Naive thymus-derived CD8-positive, alpha-beta T cell (primary cell): ENCODE results near the gene FHIP1A. TPM values are rescaled to one million over a fixed set of nuclear protein-coding genes. Genes with fewer than 3 reads are reported as not detected.

ENCODE experiments used
- ATAC-seq, 2 donors: fragments of 150-1000 bp; cut with Tn5 transposase in 1 of 2; sonication (Bioruptor Pico), chemical (Tn5 transposase) in 1 of 2; 1 replicate in 1 of 2; 2 replicates in 1 of 2; pipeline ENCODE4 v1.10.0; 2021; ENCODE audit warnings: mild to moderate bottlenecking in 2 of 2, moderate library complexity in 2 of 2
- POLR2A ChIA-PET: fragments of 350-600 bp; sonication (Branson Sonifier 250); formaldehyde crosslinking; loops from one replicate; lab custom pipeline; 2021; ENCODE audit warnings: antibody characterized with exemption; lab: Charles Lee
- DNase-seq, 10 donors: peaks; one replicate each; pipeline versions ENCODE4 v3.0.0 to v3.0.0-alpha.2; 2020 to 2022
- H3K27ac Mint-ChIP-seq, 10 donors: one replicate each; pipeline ENCODE4 v1.8.0; 2020 to 2022; ENCODE audit warnings: mild to moderate bottlenecking in 10 of 10, mixed read lengths in 10 of 10, moderate library complexity in 4 of 10, inconsistent platforms in 1 of 10
- H3K27me3 Mint-ChIP-seq, 5 donors: one replicate each; pipeline ENCODE4 v1.8.0; 2021 to 2022; ENCODE audit warnings: mixed read lengths in 5 of 5
- H3K36me3 Mint-ChIP-seq, 3 donors: one replicate each; pipeline ENCODE4 v1.8.0; 2020 to 2022; ENCODE audit warnings: mixed read lengths in 3 of 3, mild to moderate bottlenecking in 2 of 3, inconsistent platforms in 1 of 3
- H3K4me1 Mint-ChIP-seq, 4 donors: one replicate each; pipeline ENCODE4 v1.8.0; 2021 to 2022; ENCODE audit warnings: mixed read lengths in 4 of 4
- H3K4me3 Mint-ChIP-seq, 10 donors: one replicate each; pipeline ENCODE4 v1.8.0; 2020 to 2022; ENCODE audit warnings: mild to moderate bottlenecking in 10 of 10, mixed read lengths in 10 of 10, moderate library complexity in 6 of 10, inconsistent platforms in 1 of 10
- H3K9me3 Mint-ChIP-seq, 9 donors: one replicate each; pipeline ENCODE4 v1.8.0; 2020 to 2022; ENCODE audit warnings: mixed read lengths in 9 of 9, mild to moderate bottlenecking in 3 of 9, inconsistent platforms in 1 of 9, moderate library complexity in 1 of 9
- polyA plus RNA-seq, 3 donors: library from polyadenylated mRNA; unstranded; fragments of 300-500 nt; fragmentation: Illumina TruSeq; gene quantifications; one replicate each; pipeline ENCODE4 v1.2.3, GENCODE V29; 2021
- total RNA-seq, 8 experiments: library from RNA in 2 of 8; stranded (reverse) in 2 of 8; gene quantifications; one replicate each; pipeline ENCODE4 v1.2.3 and lab custom pipeline; 2021 to 2026

FHIP1A gene
- total and polyA plus RNA-seq, 5 experiments from 2014 or later: 0.27 to 3.3 (median 1.5) TPM; not detected in 1

DNA sequence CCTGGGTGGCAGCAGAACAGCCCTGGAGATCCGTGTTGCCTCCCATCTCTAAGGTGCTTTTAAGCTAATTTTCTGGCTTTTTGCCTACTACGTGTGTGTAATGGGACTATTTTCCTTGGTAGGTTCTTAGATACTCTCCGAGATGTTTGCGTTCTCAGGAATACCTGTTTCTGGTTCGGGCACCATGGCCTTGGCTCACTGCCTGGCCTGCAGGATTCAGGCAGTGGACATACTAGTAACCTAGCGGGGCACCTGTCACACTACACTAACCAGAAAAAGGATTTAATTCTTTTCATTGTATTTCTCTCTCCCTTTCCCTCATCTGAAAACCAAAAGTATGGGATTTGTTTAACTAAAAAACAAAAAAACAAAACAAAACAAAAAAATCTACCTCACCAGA lies 29.2 kb downstream of the FHIP1A start:
- no peak for DNase-seq
- Mint-ChIP-seq H3K9me3 (no peaks in the 10 kb centered on the region), H3K27ac (no peak overlapping the region), H3K36me3 (no peaks in the 10 kb centered on the region), H3K4me1 (peaks cover 0 to 1% (median 0%) of the 10 kb centered on the region in 4 donors), H3K27me3 (peaks cover 2 to 9% (median 4%) of the 10 kb centered on the region in 5 donors), H3K4me3 (no peak overlapping the region)
- POLR2A ChIA-PET: no interaction called here
- ATAC-seq: no peak

GRCh38 chr4:151439320-151439719 lies 30.3 kb downstream of the FHIP1A start:
- Mint-ChIP-seq H3K4me3 (no peak overlapping the region), H3K9me3 (no peaks in the 10 kb centered on the region), H3K36me3 (no peaks in the 10 kb centered on the region), H3K4me1 (no peaks in the 10 kb centered on the region), H3K27me3 (peaks cover 3 to 9% (median 7%) of the 10 kb centered on the region in 5 donors), H3K27ac (no peak overlapping the region)
- POLR2A ChIA-PET: no interaction called here
- DNase-seq (no peak), ATAC-seq (no peak)

DNA sequence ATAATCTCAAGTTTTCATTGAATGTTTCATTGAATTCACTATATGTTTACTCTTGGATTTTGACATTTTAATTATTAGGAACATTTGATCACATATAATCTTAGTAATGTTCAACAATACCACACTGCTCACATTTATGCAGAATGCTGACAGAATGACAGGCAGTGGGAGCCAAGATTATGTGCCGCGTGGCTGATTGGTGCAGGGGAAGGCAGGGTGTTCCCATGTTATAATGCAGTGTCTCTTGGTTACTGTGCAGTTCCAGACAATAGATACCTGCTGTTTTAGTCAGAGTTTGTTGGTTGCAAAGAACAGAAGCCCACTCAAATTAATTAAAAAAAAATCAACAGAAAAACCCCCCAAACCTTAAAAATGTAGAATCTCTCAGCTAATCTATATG lies 33.0 kb downstream of the FHIP1A start:
- ATAC-seq: no peak
- DNase-seq: no peak
- H3K4me1 Mint-ChIP-seq: no peaks in the 10 kb centered on the region
- H3K27me3 Mint-ChIP-seq: peaks cover 13 to 22% (median 14%) of the 10 kb centered on the region in 5 donors
- no peak overlapping the region for H3K4me3 Mint-ChIP-seq
- H3K36me3 Mint-ChIP-seq: no peaks in the 10 kb centered on the region
- POLR2A ChIA-PET: no interaction called here
- H3K9me3 Mint-ChIP-seq: no peaks in the 10 kb centered on the region
- no peak overlapping the region for H3K27ac Mint-ChIP-seq

- Mint-ChIP-seq H3K9me3 (no peaks in the 10 kb centered on the region), H3K27me3 (peaks cover 13 to 24% (median 14%) of the 10 kb centered on the region in 5 donors), H3K36me3 (no peaks in the 10 kb centered on the region), H3K27ac (no peak overlapping the region), H3K4me3 (no peak overlapping the region), H3K4me1 (no peaks in the 10 kb centered on the region)
- DNase-seq (no peak), ATAC-seq (no peak)
- POLR2A ChIA-PET: no interaction called here
Measured at GRCh38 chr4:151443247-151443646, 34.3 kb downstream of the FHIP1A start.

GRCh38 chr4:151443752-151444151 lies 34.8 kb downstream of the FHIP1A start:
- no peak overlapping the region for H3K4me3 Mint-ChIP-seq
- ATAC-seq (no peak), DNase-seq (no peak)
- POLR2A ChIA-PET: no interaction called here
- H3K27me3 Mint-ChIP-seq: peaks cover 13 to 24% (median 14%) of the 10 kb centered on the region in 5 donors
- H3K27ac Mint-ChIP-seq: no peak overlapping the region
- no peaks in the 10 kb centered on the region for H3K36me3 Mint-ChIP-seq
- no peaks in the 10 kb centered on the region for H3K4me1 Mint-ChIP-seq
- H3K9me3 Mint-ChIP-seq: no peaks in the 10 kb centered on the region

DNA sequence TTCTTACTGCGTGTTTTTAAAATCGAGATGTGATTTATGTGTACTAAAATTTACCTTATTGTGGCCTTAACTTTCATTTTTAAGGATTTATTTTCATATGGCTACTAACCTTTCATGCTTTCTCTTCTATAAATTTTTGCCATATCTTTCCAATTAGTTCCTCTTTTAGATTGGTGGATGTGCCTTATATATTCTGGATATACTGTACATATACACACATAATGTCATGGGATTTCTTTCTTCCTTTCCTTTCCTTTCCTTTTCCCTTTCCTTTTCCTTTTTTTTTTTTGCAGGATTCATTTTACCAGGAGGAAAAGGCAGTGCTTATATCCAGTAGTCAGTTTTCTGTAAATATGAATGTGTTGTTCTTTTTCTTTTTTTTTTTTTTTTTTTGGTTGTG lies 37.2 kb downstream of the FHIP1A start:
- no peaks in the 10 kb centered on the region for H3K9me3 Mint-ChIP-seq
- no peak overlapping the region for H3K4me3 Mint-ChIP-seq
- POLR2A ChIA-PET: no interaction called here
- ATAC-seq (no peak), DNase-seq (no peak)
- H3K4me1 Mint-ChIP-seq: no peaks in the 10 kb centered on the region
- H3K36me3 Mint-ChIP-seq: no peaks in the 10 kb centered on the region
- peaks cover 11 to 16% (median 14%) of the 10 kb centered on the region in 5 donors for H3K27me3 Mint-ChIP-seq
- H3K27ac Mint-ChIP-seq: no peak overlapping the region

DNA sequence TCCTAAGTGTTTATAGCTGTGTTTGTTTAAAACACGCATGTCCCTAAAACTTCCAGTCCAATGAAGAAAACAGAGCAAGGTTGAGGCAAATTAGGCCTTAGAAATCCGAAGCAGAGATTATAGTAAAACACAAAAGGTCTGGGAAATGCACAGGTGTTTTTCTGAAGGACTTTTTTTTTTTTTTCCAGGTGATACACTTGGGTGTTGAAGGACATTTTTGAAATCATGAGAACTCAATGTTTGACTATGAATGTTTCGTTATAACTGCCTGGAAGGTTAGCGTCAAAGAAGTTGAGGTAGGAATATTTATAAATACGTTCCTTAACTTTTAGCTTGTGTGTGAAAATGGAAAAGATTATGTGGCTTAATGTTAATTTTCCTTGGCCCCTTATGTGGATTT lies 45.5 kb downstream of the FHIP1A start:
- no peak for DNase-seq
- Mint-ChIP-seq H3K27ac (no peak overlapping the region), H3K27me3 (peaks cover 0 to 7% (median 3%) of the 10 kb centered on the region in 5 donors), H3K4me1 (no peaks in the 10 kb centered on the region), H3K9me3 (no peaks in the 10 kb centered on the region), H3K4me3 (no peak overlapping the region), H3K36me3 (no peaks in the 10 kb centered on the region)
- no peak for ATAC-seq
- POLR2A ChIA-PET: no interaction called here

DNA sequence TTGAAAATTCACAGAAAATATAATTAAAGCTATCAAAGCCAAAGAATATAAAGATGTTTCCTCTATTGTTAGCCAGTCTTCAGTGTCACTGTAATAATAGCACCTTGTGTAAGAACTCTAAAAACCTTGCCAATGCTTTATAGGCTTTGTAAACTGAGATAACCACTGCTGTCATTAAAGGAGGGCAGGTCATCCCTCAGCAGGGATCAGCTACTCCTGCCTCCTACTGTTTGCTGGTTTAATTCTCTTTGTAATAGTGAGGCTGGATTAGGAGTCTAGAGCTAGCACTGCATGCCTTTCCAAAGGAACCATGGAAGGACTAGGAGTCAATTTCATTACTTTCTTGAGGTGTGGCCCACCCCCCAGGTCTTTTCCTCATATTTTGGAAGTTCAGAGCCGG lies 46.2 kb downstream of the FHIP1A start:
- Mint-ChIP-seq H3K27ac (no peak overlapping the region), H3K4me1 (no peaks in the 10 kb centered on the region), H3K9me3 (no peaks in the 10 kb centered on the region), H3K27me3 (peaks cover 0 to 7% (median 3%) of the 10 kb centered on the region in 5 donors), H3K4me3 (no peak overlapping the region), H3K36me3 (no peaks in the 10 kb centered on the region)
- POLR2A ChIA-PET: no interaction called here
- DNase-seq: no peak
- ATAC-seq: no peak

DNA sequence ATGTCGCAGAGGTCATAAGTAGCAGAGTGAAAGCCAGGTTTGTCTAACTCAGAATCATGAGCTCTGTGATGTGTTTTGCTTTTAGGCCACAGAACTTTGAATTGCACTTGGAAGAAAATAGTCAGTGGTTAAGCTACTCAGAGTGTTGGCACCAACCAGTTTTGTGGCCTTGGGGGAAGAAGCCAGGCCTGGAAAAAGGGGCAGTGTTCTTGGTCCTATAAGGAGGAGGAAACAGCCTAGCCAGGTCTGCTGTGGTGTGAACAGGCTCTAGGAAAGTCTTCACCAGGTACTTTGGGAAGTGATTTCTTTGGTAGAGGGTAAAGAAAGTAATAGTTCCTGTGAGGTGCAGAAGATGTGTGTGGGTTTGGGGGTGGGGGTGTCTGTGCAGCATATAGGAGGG lies 49.2 kb downstream of the FHIP1A start:
- peaks cover 4 to 23% (median 9%) of the 10 kb centered on the region in 5 donors for H3K27me3 Mint-ChIP-seq
- DNase-seq (no peak), ATAC-seq (no peak)
- H3K36me3 Mint-ChIP-seq: no peaks in the 10 kb centered on the region
- POLR2A ChIA-PET: no interaction called here
- H3K4me3 Mint-ChIP-seq: no peak overlapping the region
- no peak overlapping the region for H3K27ac Mint-ChIP-seq
- H3K9me3 Mint-ChIP-seq: no peaks in the 10 kb centered on the region
- H3K4me1 Mint-ChIP-seq: no peaks in the 10 kb centered on the region

Other genes starting within 250 kb of the FHIP1A start
- gene PRSS48, start 132.0 kb upstream of the FHIP1A start, total RNA-seq: not detected
- not detected for gene PRSS48, start 132.0 kb upstream of the FHIP1A start, polyA plus RNA-seq
- gene SH3D19, start 83.6 kb upstream of the FHIP1A start, total RNA-seq: under 1 TPM in 1 of 2 experiments, not detected in 1; 0.42 TPM
- under 1 TPM; 0.56 to 0.62 (median 0.60) TPM for gene SH3D19, start 83.6 kb upstream of the FHIP1A start, polyA plus RNA-seq